Endometrial microvascular endothelial cells (primary cell): ENCODE measurements around the gene ARHGAP27. TPM values are rescaled to one million over a fixed set of nuclear protein-coding genes. Genes with fewer than 3 reads are reported as not detected.

ENCODE experiments used
- in situ Hi-C: cut with HindIII; loops from 2 replicates; pipeline ENCODE4 v1.10.0; 2017; ENCODE audit warnings: low sequenced_read_pairs, low pct_unique_long_range_greater_than_20kb; ENCODE audit errors: inconsistent ontology term
- total RNA-seq: library from RNA; depleted of rRNA; stranded (reverse); fragments of >200 nt; gene quantifications from one replicate; pipeline ENCODE4 v1.2.3, GENCODE V29; 2015; ENCODE audit errors: inconsistent ontology term

Gene ARHGAP27
- total RNA-seq, 1 donor from 2014 or later = 19.0 TPM

DNA sequence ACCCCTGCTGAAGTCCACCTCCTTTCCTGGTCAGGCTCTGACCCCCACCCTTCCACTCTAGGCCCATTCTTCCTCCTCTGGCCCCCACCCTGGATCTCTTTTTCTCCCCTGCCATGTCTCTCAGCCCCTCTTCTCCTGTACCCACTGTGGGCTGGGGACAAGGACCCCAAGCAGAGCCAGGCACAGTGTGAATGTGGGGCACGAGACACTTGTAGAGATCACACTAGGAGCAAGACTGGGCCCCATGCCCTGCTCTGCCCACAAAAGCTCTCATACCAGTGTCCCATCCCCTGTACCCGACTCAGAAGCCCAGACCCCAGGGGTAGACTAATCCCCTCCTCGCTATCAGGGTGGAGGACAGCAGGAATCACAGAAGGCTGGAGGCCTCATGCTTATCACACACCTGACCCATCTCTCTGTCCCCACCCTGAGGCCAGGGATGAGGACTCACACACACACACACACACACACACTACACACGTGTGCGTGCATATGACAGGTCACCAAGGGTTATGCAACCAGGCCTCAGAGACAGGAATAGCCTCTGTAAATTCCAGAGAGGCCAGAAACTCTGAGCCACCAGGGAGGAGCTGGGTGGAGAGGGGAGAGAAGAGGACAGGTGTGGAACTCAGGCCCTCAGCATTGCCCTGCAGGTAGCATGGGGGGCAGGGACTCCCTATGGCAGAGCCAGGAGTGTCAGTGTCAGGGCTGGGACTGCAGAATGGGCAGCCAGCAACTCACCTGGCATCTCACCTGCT, 21.1 kb downstream of the ARHGAP27 start:
- in situ Hi-C loops = no loop called here

DNA sequence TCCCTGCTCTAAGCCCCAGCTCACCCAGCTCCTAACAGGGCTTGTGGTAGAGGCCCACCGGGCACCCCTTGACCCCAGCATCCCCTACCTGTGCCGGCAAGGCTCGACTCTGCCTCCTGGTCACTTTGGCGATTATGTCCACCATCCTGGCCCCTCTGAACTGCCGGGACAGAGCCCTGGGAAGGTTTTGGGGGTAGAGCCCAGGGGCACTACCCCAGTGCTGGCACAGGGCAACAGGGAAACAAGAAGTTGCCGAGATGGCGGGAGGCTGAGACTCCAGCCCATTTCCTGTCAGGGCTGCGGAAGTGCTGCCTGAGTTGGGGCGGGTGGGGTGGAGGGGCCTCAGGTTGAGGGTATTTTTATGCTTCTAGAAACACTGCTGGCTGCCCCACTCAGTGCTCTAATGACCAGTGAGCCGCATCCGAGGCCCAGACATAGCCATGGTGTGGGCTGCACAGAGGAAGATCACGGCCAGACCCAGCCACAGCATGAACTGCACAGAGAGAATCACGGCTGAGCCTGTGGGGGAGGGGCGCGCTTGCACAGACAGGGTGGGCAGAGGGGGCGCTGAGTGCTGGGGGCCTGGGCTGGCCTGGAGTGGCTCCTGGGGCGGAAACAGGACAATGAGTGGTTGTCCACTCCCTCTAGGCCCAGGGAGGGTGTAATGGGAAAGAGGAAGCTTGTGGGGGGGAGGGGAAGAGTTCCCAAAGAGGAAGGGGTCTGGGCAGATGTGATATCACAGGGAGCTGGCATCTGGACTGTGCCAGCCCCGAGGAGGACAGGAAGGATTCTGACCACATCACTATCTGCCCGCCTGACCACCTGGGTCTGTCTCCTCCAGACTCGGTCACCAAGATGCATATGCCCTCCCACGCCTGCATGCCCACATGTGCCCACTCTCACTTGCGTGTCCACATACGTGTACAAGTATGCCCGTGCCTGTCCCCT, 22.3 kb downstream of the ARHGAP27 start:
- in situ Hi-C loops = no loop called here

DNA sequence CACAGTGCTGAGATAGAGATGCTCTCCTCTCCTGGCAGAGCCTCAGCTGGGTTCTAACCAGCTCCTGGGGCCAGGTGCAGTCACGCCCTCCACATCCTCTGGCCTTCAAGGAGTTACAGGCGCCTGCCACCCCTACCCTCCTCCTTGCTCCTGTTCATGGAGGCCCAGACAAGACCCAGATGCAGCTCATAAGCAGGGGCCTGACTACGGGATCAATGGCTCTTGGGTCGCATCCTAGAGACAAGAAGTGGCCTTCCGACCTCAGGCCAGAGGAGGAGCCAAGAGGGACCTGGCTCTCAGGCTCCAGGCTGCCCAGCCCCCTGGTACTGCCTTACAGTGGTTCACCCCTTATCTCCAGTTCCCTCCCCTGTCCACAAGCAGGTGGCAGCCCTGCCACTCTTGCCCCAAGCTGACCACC, 23.0 kb downstream of the ARHGAP27 start:
- in situ Hi-C loops = no loop called here

DNA sequence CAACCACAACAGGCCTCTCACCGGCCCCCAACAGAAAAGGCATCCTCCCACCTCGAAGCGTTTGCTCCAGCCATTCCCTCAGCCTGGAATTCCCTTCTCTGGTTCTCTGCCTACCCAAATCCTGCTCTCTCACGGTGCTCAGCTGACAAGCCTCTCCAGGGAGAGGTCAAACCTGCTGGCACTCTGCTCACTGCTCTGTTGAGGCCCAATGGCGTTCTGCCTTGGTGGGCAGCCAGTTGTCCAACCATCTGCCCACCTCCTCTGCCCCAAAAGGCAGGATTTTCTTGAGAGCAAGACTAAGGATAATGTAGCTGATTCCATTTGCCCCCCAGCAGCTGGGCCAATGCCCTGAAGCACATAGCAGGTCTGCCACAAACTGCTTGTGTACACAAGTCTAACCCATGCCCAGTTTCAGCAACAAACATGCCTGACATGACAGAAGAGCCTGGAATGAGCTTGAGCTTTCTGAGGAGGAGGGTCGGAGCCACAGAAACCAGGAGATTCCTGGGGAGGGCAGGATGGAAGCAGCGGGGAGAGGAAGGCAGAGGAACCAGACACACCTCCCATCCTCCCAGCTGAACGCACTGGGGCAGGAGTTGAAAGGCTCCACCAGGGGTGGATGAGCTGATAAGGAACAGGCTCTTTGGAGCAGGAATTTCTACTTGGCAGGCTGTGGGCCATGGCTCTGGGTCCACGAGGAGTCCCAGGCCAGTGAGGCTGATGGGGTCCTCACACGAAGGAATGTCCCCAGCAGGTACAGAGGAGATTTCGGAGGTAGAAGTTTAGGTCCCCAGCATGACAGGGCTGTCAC, 23.9 kb downstream of the ARHGAP27 start:
- in situ Hi-C loops = no loop called here

DNA sequence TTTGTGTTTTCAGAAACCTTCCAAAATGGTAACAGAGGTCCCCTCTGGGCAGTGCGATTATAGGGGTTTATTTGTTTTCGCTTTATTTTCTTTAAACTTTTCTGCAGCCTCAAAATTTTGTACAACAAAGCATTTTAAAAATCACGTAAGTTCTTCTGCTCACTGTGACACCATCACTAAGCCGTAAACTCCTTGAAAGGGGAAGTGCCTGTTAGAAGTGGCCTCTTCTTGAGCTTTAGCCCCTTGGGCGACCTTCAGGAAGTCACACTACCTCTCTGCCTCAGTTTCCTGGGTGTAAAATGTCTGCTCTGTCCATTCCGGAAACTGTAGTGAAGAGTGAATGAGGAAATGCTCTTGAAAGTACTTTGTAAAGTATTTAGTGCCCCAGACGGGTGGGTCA, 26.6 kb downstream of the ARHGAP27 start:
- in situ Hi-C loops = no loop called here

GRCh38 chr17:45405250-45406086, 27.2 kb downstream of the ARHGAP27 start:
- in situ Hi-C loops = no loop called here

DNA sequence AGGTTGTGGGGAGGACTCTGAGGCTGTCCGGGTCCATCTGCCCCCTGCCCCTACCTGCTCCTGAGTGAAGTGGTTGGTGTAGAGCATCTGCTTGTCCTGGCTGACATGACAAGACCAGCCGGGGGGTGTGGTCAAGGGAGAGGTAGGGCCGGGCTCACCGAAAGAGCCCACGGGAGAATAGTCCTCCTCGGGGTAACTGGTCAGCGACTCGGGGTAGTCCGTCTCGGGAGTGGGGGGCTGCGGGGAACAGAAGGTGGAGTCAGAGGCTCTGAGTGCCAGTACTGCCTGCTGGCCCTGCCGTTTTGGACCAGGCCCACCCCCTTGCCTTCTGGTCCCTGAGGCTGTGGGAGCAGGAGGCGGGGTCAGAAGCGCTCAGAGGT, 27.8 kb downstream of the ARHGAP27 start:
- in situ Hi-C loops = no loop called here

GRCh38 chr17:45403906-45404490, 28.7 kb downstream of the ARHGAP27 start:
- in situ Hi-C loops = no loop called here

DNA sequence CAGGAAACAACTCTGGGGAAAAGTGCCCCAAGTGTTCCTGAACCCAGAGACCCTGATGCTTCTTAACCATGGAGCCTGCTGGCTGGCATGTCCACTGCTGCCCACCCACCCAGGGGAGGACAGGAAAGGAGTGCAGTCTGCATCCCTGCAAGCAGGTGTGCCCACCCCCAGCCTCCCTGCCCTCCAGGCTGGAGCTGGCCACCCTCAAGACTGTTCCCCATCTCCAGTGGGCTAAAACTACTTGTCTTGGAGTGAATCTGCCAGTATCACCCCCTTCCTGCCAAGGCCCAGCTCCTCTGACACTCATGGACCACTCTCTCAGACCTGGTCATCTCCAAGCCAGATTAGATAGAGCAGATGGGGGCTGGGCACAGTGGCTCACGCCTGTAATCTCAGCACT, 29.8 kb downstream of the ARHGAP27 start:
- in situ Hi-C loops = no loop called here

DNA sequence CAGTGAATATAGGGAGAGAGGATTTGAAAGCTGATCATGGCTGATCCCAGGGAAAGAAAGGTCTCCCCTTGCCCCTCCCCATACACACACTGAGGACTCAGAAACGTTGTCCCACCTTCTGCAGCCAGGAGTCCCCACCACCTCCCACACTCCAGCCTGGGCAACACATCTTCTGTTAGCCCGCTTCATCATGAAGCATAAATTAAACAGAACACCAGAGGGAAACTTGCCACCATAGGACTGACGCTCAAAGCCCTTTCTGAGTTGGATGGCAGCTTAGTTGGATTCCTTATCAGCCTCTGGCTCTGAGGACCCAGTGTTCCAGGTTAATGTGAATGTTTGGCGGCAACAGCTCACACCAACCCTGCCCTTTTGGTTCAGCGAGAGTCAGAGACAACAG, 33.9 kb downstream of the ARHGAP27 start:
- in situ Hi-C loops = no loop called here

DNA sequence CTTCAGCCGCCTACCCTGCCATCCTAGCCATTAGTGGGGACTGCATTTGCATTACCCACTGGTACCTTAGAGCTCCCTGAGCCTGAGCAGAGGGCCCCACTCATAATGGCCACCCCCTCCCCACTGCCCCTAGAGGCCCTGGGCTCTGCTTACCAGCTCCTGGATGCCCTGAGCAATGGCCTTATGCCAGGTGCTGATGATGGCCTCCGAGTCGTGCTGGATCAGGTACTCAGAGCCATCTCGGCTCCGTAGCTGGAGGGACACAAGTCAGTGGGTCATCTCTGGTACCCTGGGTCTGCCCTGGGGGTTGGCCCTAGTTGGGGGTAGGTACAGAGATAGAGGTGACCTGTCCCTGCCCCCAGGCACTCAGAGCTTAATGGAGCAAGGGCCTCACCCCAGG, 34.9 kb downstream of the ARHGAP27 start:
- in situ Hi-C loops = no loop called here

DNA sequence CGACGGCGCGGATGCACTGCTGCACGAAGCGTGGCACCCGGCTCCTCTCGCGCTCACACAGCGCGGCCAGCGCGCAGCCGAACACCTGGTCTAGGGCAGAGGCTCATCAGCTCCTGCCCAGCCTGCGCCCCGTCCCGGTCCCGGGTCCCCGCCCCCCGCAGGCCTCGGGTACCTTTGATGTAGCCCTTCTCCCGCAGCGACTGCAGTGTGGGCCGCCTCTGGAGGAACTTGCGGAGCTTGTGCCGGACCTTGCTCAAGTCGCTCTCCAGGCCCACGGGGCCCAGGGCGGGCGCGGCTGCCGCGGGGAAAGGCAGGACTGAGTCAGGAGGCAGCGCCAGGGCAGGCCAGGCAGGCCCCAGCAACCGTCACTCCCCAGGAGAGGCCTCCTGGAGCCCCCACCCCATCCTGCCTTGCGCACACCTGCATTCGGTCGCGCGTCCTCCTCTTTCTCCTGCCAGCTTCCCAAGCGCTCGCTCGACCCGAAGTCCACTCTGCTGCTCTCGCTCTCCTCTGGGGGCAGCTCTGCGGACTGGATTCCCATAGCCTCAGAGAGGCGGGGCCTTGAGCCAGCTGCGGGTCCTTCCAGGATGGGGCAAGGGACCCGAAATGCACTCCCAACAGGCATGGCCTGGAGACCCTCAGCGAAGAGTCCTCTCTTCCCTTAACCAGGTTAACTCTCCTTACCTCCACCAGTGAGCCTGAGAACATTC, 36.0 kb downstream of the ARHGAP27 start:
- in situ Hi-C loops = no loop called here

- in situ Hi-C loops = no loop called here
These were observed 36.9 kb downstream of the ARHGAP27 start for GRCh38 chr17:45395569-45396415.

- in situ Hi-C loops = no loop called here
These were observed 37.6 kb downstream of the ARHGAP27 start for GRCh38 chr17:45394913-45395568.

- in situ Hi-C loops = no loop called here
These were observed 38.1 kb downstream of the ARHGAP27 start for GRCh38 chr17:45394564-45394912.

GRCh38 chr17:45394091-45394490, 38.6 kb downstream of the ARHGAP27 start:
- in situ Hi-C loops = no loop called here
